Measurements from ENCODE around the gene MED20.

Gene MED20

DNA sequence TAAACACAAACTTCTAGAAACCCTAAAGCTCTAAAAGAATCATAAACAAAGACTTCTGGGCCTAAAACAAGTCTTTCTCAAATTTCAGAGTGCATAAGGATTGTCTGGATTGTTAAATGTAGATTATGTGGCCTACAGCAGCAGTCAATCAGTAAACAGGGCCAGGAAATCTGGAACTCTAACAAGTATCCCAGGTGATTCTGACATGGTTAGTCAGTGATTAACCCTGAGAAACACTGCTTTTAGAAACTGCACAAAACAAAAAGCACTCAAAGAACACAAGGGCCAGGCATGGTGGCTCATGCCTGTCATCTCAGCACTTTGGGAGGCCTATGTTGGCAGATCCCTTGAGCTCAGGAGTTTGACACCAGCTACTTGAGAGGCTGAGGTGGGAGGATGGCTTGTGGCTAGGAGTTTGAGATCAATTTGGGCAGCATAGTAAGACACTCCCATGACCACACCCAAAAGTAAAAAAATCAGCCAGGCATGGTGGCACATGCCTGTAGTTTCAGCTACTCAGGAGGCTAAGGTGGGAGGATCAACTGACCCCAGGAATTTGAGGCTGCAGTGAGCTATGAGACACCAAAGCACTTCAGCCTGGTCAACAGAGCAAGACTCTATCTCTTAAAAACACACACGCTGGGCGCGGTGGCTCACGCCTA is 5.9 kb downstream of the MED20 start:
- in situ Hi-C loops (cut with HindIII; ENCODE audit: low sequenced_read_pairs) = no loop called here

GRCh38 chr6:41914343-41914742 is 6.6 kb downstream of the MED20 start:
- in situ Hi-C loops (cut with HindIII; ENCODE audit: low sequenced_read_pairs) = no loop called here

GRCh38 chr6:41909727-41910126 is 11.2 kb downstream of the MED20 start:
- in situ Hi-C loops (cut with HindIII; ENCODE audit: low sequenced_read_pairs) = no loop called here

- in situ Hi-C loops (cut with HindIII; ENCODE audit: low sequenced_read_pairs) = no loop called here
Observed at GRCh38 chr6:41901882-41902519, 18.9 kb downstream of the MED20 start.

- in situ Hi-C loops (cut with HindIII; ENCODE audit: low sequenced_read_pairs) = no loop called here
Observed at GRCh38 chr6:41900861-41901260, 20.1 kb downstream of the MED20 start.

- in situ Hi-C loops (cut with HindIII; ENCODE audit: low sequenced_read_pairs) = no loop called here
Observed at GRCh38 chr6:41896281-41896680, 24.7 kb downstream of the MED20 start.

- in situ Hi-C loops (cut with HindIII; ENCODE audit: low sequenced_read_pairs) = no loop called here
Observed at GRCh38 chr6:41895300-41896233, 25.4 kb downstream of the MED20 start, which contains the start of gene USP49. Gene USP49 (minus strand): TSS chr6:41895375. CDS start chr6:41806983, 88,392 bp downstream.

DNA sequence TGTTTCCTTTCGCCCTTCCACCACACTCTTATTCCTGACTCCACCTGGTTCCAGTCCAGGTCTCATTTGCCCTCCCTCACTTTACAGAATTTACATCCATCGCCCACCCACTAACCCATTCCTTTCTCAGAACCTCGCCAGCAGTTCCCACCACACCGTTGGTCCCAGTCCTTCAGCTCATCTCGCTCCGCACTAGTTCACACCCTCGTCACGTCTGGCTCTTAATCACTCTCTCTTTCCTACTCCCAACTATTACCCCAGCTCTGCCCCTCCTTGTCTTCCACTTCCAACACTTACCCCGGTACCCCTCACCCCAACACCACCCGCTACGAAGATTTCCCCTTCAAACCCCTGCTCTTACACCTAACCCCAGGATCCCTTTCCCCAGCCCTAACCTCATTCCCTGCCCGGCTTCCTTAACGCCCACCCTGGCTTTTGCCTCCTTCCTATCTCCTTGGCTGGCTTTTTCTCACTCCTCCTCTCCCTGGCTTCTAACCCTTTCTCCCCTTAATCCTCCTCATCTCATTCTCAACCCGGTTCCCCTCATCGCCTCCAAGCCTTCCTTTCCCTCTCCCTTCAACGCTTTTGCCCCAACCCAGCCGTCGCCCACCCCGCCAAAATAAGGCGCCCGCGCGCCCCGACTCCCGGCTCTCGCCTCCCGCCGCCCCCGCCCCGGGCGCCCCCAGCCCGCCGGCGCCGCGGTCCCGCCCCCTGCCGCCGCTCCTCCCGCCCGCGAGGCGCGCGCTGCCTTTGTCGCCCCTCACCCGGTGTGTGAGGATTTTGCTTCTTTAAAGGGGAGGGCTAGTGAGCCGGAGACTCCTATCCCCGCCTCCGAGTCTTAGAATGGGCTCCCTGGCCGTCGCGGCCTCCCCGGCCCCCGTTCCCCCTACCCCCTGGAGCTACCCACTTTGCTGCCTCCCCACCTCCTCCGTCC is 26.3 kb downstream of the MED20 start:
- in situ Hi-C loops (cut with HindIII; ENCODE audit: low sequenced_read_pairs) = no loop called here

GRCh38 chr6:41892921-41893564 is 27.9 kb downstream of the MED20 start:
- in situ Hi-C loops (cut with HindIII; ENCODE audit: low sequenced_read_pairs) = no loop called here

DNA sequence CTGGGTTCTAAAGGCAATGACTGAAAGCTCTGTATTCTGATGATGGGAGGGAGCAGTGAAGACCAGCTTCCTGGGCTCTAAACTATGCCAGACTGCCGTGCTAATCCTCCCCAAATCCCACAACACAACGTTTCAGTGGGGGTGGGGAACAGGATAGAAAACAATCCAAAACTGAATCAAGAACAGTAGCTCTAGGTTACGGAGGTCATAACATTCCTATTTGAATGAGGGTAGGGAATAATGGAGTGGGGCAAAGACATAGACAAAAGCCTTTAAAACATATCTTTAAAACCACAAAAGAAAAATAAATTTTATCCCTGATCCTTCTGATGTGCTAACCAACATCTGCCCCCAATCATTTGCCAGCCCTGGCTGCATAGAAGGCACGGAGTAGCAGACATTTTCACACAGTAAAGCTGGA is 33.6 kb downstream of the MED20 start:
- in situ Hi-C loops (cut with HindIII; ENCODE audit: low sequenced_read_pairs) = no loop called here

- in situ Hi-C loops (cut with HindIII; ENCODE audit: low sequenced_read_pairs) = no loop called here
Observed at GRCh38 chr6:41885930-41886329, 35.0 kb downstream of the MED20 start.

DNA sequence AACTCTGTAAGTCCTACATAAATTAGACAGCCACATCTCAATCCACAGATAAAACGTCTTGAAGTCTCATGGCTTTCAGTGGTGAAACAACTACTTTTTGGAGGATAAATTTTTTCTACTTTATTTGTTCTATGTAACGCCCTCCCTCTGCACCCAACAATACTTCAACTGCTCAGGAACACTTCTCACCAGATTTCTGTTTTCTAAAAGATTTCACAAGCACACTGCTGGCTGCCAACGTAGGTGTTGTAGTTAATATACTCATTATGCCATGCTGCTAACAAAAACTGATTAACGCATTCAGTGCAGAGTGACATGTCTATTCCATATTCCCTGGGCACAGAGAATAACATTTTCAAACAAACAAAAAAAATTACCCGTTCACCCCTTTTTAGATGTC is 36.0 kb downstream of the MED20 start:
- in situ Hi-C loops (cut with HindIII; ENCODE audit: low sequenced_read_pairs) = no loop called here

DNA sequence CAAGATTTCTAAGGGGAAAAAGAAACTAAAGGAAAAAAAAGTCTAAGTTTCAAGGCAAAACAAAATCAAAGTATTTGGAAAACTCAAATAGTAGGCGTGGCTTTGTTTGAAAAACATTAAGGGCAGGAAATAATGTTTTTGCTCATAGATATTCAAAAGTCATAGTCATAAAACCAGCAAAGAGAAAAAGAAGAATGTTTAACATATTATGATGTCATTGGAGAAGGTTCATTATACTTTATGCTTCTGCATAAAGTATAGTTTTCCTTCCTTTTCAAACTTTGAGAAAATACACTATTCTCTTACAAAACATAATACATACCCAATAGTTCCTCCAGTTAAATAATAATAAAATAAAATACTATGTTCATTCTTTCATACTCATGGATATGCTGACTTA is 39.4 kb downstream of the MED20 start:
- in situ Hi-C loops (cut with HindIII; ENCODE audit: low sequenced_read_pairs) = no loop called here

DNA sequence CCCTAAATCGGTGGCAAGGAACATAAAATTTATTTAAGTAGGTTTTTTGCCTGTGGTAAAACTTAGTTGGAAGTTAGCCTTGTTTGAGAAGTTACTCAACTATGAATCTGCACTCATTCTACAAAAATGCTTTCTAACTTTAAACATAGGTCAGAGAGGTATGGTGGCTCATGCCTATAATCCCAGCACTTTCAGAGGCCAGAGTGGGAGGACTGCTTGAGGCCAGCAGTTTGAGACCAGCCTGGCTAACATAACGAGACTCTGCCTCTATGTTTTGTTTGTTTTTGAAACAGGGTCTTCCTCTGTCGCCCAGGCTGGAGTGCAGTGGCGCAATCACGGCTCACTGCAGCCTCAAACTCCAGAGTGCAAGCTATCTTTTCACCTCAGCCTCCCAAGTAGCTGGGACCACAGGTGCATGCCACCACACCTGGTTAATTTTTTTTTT is 42.0 kb downstream of the MED20 start:
- in situ Hi-C loops (cut with HindIII; ENCODE audit: low sequenced_read_pairs) = no loop called here

GRCh38 chr6:41878246-41878645 is 42.7 kb downstream of the MED20 start:
- in situ Hi-C loops (cut with HindIII; ENCODE audit: low sequenced_read_pairs) = no loop called here

- in situ Hi-C loops (cut with HindIII; ENCODE audit: low sequenced_read_pairs) = no loop called here
Observed at GRCh38 chr6:41877051-41877680, 43.8 kb downstream of the MED20 start.

DNA sequence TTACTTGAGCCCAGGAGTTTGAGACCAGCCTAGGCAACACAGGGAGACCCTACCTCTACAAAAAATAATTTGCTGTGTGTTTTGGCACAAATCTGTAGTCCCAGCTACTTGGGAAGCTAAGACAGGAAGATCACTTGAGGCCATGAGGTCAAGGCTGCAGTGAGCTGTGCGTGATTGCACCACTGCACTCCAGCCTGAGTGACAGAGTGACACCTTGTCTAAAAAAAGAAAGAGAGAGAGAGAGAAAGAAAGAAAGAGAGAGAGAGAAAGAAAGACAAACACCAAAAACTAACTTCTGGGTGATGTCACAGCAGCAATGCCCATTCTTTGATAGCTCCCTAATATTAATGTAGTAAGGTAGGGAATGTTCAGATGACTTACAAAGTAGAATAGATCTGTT is 46.2 kb downstream of the MED20 start:
- in situ Hi-C loops (cut with HindIII; ENCODE audit: low sequenced_read_pairs) = loop anchor here (5.0 kb wide), 1 partner anchor 87 kb away; the partner anchor contains the start of gene TOMM6

- in situ Hi-C loops (cut with HindIII; ENCODE audit: low sequenced_read_pairs) = loop anchor here (5.0 kb wide), 1 partner anchor 85 kb away; the partner anchor contains the start of gene TOMM6
Observed at GRCh38 chr6:41872147-41872546, 48.8 kb downstream of the MED20 start.

DNA sequence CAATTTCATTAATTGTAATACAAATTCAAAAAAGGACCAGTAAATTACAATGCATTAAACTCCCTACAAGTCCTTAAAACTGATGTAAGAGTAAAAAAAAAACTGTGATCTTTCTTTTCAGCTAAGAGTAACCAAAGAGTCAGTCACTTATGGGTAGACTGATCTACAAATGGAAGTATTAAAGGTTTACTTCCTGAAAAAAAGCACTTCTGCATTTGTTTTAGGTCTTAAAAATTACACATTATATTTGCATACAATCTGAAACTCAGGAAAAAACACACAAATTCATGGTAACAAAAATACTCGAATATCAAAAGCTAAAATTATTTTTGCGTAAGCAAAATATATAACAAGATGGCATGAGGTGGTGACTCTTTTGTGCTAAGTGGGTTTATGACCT is 49.2 kb downstream of the MED20 start:
- in situ Hi-C loops (cut with HindIII; ENCODE audit: low sequenced_read_pairs) = loop anchor here (5.0 kb wide), 1 partner anchor 84 kb away; the partner anchor contains the start of gene TOMM6
